ENCODE measurements around the gene PLEKHA7. TPM values are rescaled to one million over a fixed set of nuclear protein-coding genes. Genes with fewer than 3 reads are reported as not detected.

PLEKHA7 gene
- total and polyA plus RNA-seq, 2 of the 8 experiments (the other 6 are each of a cell fraction or from before 2014, with no cell fraction given) = 11.4 to 25.6 TPM

GRCh38 chr11:16771350-16772140, 242.7 kb downstream of the PLEKHA7 start:
- Histone ChIP-seq H3K4me2 (ENCODE audit: insufficient read depth in 1 of 2, low read depth in 2 of 2, low read length in 2 of 2) (no peak overlapping the region), H2BK20ac (ENCODE audit: low read length) (no peak overlapping the region), H2AFZ (ENCODE audit: low read length) (no peak overlapping the region), H3K9me3 (ENCODE audit: insufficient read depth in 2 of 2, low read depth in 1 of 2, low read length in 1 of 2) (no peaks in the 10 kb centered on the region), H2BK12ac (ENCODE audit: low read depth, low read length) (no peak overlapping the region), H3K4me1 (replicated peaks in 1 of 4; ENCODE audit: control insufficient read depth in 3 of 4, insufficient read depth in 4 of 4, low read length in 3 of 4) (no peaks in the 10 kb centered on the region), H4K8ac (ENCODE audit: extremely low read depth, insufficient read depth, low read length) (no peak overlapping the region), H3K23ac (ENCODE audit: insufficient read length) (no peak overlapping the region), H3K79me2 (ENCODE audit: control insufficient read depth in 1 of 2, insufficient read depth in 2 of 2, low read length in 2 of 2) (no peaks in the 10 kb centered on the region), H3K9ac (replicated peaks in 1 of 4; ENCODE audit: extremely low read depth in 1 of 4, low read depth in 3 of 4, low read length in 3 of 4) (no peak overlapping the region), H2BK5ac (ENCODE audit: low read depth, low read length) (no peak overlapping the region), H3K4ac (replicated peaks; ENCODE audit: insufficient read length, low read depth, low read length) (no peak overlapping the region), H2BK120ac (replicated peaks; ENCODE audit: low read depth, low read length) (no peak overlapping the region), H3K18ac (ENCODE audit: extremely low read depth, low read length) (no peak overlapping the region), H3K4me3 (ENCODE audit: extremely low read depth in 1 of 4, insufficient read depth in 2 of 4, low read depth in 3 of 4, low read length in 4 of 4) (no peak overlapping the region), H3K79me1 (ENCODE audit: low read depth, low read length) (no peaks in the 10 kb centered on the region), H4K5ac (ENCODE audit: insufficient read length, low read depth, low read length) (no peak overlapping the region), H3K23me2 (ENCODE audit: low read depth, low read length) (no peaks in the 10 kb centered on the region), H3K27me3 (replicated peaks in 1 of 4; ENCODE audit: control insufficient read depth in 3 of 4, extremely low read depth in 1 of 4, insufficient read depth in 3 of 4, low read length in 3 of 4) (peaks cover 0 to 2% (median 0%) of the 10 kb centered on the region in 4 experiments; a peak in 1 of 7 replicates), H3K56ac (replicated peaks; ENCODE audit: insufficient read length, low read depth, low read length) (no peak overlapping the region), H4K20me1 (replicated peaks in 1 of 2; ENCODE audit: control insufficient read depth in 1 of 2, insufficient read depth in 2 of 2, low read length in 2 of 2) (no peaks in the 10 kb centered on the region), H3K36me3 (ENCODE audit: control insufficient read depth in 2 of 4, insufficient read depth in 4 of 4, low read length in 3 of 4) (no peaks in the 10 kb centered on the region), H2BK15ac (ENCODE audit: low read length) (no peak overlapping the region), H3K14ac (ENCODE audit: insufficient read length) (no peak overlapping the region), H2AK5ac (ENCODE audit: low read depth, low read length) (no peak overlapping the region), H3K27ac (ENCODE audit: low read depth, low read length) (no peak overlapping the region), H4K91ac (replicated peaks; ENCODE audit: insufficient read length, low read length) (no peak overlapping the region)
- CTCF ChIA-PET (ENCODE audit: partially characterized antibody) = interaction anchor here (1.5 to 3.2 kb wide), 4 partner anchors 13 to 30 kb away, joined by 3 to 11 read pairs (median 6); no protein-coding TSS in a partner anchor
- FAIRE-seq (no peak), DNase-seq (ENCODE audit: low read depth in 1 of 2, low spot score in 2 of 2) (no peak)
- POLR2A ChIA-PET (ENCODE audit: partially characterized antibody) = interaction anchor here (0.8 to 1.4 kb wide), 2 partner anchors 13 to 30 kb away, joined by 3 to 4 read pairs; no protein-coding TSS in a partner anchor
- WGBS, 2 experiments (ENCODE audit: extremely low coverage in 1 of 2, insufficient coverage in 1 of 2, insufficient read length in 1 of 2, insufficient replicate concordance in 2 of 2, low coverage in 1 of 2, low lambda C conversion rate in 2 of 2, missing lambda C conversion rate in 1 of 2) = 79% methylated on average over 12 of the region's 12 CpGs; no CpG with 5 or more reads in 1 of the 2 experiments
- TF ChIP-seq EZH2 (IDR thresholded peaks at IDR 0.05; ENCODE audit: low read depth, low read length, severe bottlenecking) (no peak), NANOG (IDR thresholded peaks at IDR 0.05; ENCODE audit: insufficient read depth, low read depth, low read length, poor library complexity, severe bottlenecking) (no peak), RBBP5 (IDR thresholded peaks at IDR 0.05; ENCODE audit: borderline replicate concordance, low read depth, low read length) (no peak), TBP (IDR thresholded peaks at IDR 0.05; ENCODE audit: low read depth, low read length) (no peak), RAD21 (IDR thresholded peaks at IDR 0.05 in 1 of 2, conservative IDR thresholded peaks at IDR 0.05 in 1 of 2; ENCODE audit: low read depth in 2 of 2, low read length in 2 of 2) (no peak), BACH1 (IDR thresholded peaks at IDR 0.05; ENCODE audit: low read length) (no peak), SRF (IDR thresholded peaks at IDR 0.05; ENCODE audit: low read depth, low read length) (no peak), RNF2 (IDR thresholded peaks at IDR 0.05; ENCODE audit: borderline replicate concordance, low read depth, low read length, missing control alignments, poor library complexity, severe bottlenecking) (no peak), CBX5 (IDR thresholded peaks at IDR 0.05; ENCODE audit: low read depth, low read length) (no peak), SUZ12 (IDR thresholded peaks at IDR 0.05; ENCODE audit: low read length) (no peak), EGR1 (IDR thresholded peaks at IDR 0.05; ENCODE audit: borderline replicate concordance, low read depth, low read length) (no peak), POLR2AphosphoS5 (IDR thresholded peaks at IDR 0.05; ENCODE audit: low read depth, low read length) (no peak)
